Muscle of back (tissue), 13 donors: ENCODE measurements around the gene COL16A1. TPM values are rescaled to one million over a fixed set of nuclear protein-coding genes. Genes with fewer than 3 reads are reported as not detected.

Source experiments
- DNase-seq, 3 donors: peaks; one replicate each; pipeline versions ENCODE4 v3.0.0 to v3.0.0-alpha.2; 2013
- long read RNA-seq, 9 donors: transcript quantifications; one replicate each; lab custom pipeline, GENCODE V29; 2026
- polyA plus RNA-seq, 10 donors: library from polyadenylated mRNA; unstranded; fragments of 120-200 nt; gene quantifications; one replicate each; pipeline ENCODE4 v1.2.1, GENCODE V29; 2013; ENCODE audit not compliant: insufficient read length in 10 of 10

Gene COL16A1
- 100 to 1,000 TPM in 9 of 10 donors, 10 to 100 TPM in 1; 94.7 to 237 (median 139) TPM for polyA plus RNA-seq
- long read RNA-seq, donor 1, full-length matches to known transcripts: 1 of 18 reads
- long read RNA-seq, donor 1, partial matches to known transcripts: 17 of 18 reads
- long read RNA-seq, donor 1, other reads (novel, unspliced or antisense): 0 of 18 reads
- long read RNA-seq, donor 2, full-length matches to known transcripts: 2 of 7 reads
- long read RNA-seq, donor 2, partial matches to known transcripts: 5 of 7 reads
- long read RNA-seq, donor 2, other reads (novel, unspliced or antisense): 0 of 7 reads
- long read RNA-seq, donor 3: 0 reads
- long read RNA-seq, donor 4, partial matches to known transcripts: 7 of 7 reads
- long read RNA-seq, donor 4, other reads (novel, unspliced or antisense): 0 of 7 reads
- long read RNA-seq, donor 5, partial matches to known transcripts: 20 of 20 reads
- long read RNA-seq, donor 5, other reads (novel, unspliced or antisense): 0 of 20 reads
- long read RNA-seq, donor 6, full-length matches to known transcripts: 3 of 14 reads
- long read RNA-seq, donor 6, partial matches to known transcripts: 11 of 14 reads
- long read RNA-seq, donor 6, other reads (novel, unspliced or antisense): 0 of 14 reads
- long read RNA-seq, donor 7, full-length matches to known transcripts: 2 of 8 reads
- long read RNA-seq, donor 7, partial matches to known transcripts: 6 of 8 reads
- long read RNA-seq, donor 7, other reads (novel, unspliced or antisense): 0 of 8 reads
- long read RNA-seq, donor 8, full-length matches to known transcripts: 1 of 8 reads
- long read RNA-seq, donor 8, partial matches to known transcripts: 7 of 8 reads
- long read RNA-seq, donor 8, other reads (novel, unspliced or antisense): 0 of 8 reads
- long read RNA-seq, donor 9: 0 reads

DNA sequence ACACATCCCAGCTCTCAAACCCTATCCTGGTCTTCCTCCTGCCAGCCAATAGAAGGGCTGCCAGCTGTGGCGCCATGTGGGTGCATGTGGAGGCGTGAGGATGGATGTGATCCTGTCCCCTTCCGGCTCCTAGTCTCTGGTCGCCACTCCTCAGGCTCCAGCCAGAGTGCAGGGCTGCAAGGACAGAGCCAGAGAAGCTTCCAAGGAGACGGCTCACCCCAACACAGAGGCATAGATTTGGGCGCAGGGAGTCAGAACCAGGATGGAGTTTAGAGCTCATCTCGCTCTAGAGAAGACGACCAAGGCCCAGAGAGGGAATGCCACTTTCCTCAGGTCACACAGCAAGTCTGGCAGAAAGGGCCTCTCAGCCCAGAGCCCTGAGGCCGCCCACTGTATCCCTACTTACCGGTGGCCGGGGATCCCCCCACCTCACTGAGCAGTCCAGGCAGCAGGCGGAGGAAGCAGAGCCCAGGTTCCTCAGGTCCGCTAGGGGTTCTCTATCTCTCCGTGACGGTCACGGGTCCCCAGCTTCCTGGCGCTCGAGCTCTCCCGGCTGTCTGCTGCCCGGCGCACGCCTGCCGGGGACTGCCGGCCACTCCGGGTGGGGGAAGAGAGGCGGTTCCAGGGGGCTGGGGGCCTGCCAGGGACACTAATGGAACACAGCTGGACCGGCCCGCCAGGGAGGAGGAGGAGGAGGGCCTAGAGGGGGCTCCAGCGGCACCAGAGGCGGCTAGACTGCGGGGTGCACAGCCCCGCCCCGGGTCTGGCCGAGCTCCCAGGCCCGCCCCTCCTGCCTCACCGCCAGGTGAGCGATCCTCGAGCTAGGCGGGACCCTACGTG, at the start of gene COL16A1:
Gene COL16A1, minus strand, starts transcription at position 587 of the 840 bp plus-strand sequence. CDS start 1,824 bp downstream, outside the sequence.
- DNase-seq: peak; percentile 86 to 97 (median 92)

DNA sequence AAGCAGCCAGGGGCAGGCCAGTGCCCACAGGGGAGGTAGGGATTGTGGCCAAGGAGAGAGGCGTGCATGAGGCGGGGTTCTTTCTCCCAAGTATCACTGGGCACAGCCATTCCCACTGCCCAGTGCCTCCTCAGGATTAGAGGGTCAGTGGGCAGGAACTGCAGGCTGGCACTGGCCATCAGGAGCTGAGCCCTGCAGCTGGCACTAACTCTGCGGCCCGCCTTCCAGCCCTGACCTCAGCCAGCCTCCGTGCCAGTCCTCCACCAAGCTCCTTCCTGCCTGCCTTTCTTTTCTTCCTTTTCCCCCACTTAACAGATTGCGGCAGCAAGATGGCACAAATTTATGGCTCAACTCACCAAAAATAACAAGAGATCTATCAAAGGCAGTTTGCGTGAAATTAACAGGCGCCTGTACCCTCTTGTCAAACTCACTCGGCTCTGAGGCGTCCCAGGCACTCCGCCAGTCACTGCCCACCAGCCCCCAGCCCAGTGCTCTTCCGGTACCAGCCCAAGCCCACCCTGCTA, 49.2 kb upstream of the COL16A1 start:
- DNase-seq: no peak

DNA sequence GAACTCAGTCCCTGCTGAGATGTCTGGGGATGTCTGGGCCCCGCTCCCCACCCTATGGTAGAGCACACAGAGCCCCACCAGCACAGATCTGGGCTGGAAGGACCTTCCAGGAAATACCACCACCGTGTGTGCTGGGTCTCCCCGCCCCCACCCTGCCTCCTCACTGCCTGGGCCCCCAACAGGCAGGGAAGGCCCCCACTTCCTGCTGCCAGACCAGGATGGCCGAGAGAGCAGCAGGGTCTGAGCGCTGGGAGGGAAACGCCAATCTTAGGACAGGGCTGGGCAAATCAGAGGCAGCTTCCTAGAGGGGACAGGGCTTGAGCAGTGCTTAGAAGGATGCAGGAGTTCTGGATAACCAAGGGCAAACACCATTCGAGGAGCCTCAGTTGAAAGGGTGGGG, 48.4 kb upstream of the COL16A1 start:
- no peak for DNase-seq

DNA sequence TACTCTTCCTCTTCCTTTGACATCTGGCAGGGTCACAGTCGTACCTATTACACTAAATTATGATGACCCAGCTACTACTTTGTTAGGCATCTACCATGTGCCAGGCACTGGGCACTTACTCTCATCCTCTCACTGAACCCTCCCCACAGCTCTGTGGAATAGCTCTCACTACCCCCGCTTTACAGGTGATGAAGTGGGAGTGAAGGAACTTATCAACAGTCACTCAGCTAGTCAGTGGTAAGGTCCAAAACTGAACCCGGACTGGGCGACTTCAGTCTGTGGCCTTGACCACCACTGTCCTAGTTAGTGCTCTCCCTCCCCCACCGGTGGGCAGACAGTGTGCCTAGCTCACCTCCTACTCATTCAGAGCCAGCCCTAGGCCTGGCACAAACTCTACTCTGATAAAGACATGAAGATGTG, 48.0 kb upstream of the COL16A1 start:
- DNase-seq: no peak

DNA sequence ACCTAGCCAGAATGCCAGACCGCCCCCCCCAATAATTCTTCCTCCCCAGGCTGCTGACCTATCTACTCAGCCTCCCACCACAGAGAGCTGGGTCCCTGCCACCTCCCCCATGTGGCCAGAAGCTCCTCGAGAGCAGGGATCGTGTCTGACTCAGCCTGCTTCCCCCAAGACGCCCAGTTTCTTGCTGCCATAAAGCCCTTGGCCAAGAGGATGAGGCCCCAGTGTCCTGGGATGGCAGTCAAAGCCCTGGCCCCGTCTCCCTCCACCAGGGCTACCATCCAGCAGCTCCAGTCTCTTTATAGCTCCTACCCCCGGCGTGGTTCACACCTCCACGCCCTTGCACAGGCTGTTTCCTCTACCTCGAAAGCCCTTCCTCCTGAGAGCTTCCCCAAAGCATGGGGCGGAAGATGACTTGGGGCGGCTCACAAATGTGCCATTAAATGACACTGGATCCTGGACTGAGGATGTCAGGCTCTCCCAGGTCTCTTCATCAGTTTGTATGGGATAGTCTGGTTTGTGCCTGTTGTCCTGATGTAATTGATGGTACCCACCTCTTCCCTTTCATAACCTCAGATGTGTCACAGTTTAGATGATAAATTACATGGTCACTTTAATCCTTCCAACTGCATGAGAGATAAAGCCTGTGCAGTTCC, 47.2 kb upstream of the COL16A1 start:
- no peak for DNase-seq

DNA sequence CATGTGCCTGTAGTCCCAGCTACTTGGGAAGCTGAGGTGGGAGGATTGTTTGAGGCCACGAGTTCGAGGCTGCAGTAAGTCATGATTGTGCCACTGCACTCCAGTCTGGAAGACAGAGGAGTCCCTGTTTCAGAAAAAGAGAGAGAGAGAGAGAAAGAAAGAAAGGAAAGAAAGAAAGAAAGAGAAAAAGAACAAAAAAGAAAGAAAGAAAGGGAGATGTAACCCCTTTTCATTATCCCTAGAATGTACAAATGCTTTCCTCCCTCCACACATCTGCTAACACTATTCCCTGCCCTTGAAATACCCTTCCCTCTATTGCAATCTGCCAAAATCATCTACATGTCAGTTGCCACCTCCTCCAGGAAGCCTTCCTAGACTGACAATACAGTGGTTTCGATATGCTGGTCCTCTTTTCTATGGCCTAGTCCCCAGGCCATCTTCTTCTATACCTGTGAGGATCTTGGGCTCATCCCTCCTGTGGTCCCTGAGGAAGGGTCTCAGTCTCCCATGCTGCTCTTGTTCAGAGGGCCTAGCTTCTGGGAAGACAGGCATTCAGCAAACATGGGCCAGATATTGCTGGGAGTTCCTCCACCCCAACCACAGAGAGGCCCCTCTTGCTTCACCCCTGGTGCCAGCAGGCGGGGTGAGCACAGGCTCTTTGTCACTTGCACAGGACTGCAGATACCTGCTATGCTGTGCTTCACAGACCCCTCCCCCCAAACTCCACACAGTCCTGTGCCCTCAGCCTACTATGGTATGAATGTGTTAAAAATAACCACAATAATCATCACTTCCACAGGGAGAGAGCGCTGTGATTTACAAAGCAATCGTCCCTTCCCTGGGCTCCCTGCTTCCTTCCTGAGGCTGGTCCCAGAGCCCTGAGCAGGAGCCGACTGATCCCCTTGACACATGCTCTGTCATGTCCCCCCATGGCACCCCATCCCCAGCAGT, 46.2 kb upstream of the COL16A1 start:
- DNase-seq: no peak

DNA sequence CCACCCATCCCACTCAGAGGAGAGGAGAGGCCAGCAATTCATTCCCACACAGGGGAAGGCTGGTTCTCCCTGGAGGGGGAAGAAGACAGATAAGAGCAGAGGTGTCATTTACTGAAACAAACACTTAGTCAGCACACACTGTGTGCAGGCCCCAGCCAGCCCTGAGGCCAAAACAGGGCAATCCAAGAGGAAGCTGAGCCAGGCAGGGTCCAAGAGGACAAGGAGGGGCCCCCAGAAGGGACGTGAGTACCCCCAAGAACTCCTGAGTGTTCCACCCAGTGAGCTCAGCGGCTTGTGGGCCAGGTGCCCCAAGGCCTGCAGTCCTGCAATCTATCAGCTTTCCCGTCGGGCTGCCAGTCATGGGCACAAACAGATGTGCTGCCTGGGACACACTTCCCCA, 44.5 kb upstream of the COL16A1 start:
- no peak for DNase-seq

DNA sequence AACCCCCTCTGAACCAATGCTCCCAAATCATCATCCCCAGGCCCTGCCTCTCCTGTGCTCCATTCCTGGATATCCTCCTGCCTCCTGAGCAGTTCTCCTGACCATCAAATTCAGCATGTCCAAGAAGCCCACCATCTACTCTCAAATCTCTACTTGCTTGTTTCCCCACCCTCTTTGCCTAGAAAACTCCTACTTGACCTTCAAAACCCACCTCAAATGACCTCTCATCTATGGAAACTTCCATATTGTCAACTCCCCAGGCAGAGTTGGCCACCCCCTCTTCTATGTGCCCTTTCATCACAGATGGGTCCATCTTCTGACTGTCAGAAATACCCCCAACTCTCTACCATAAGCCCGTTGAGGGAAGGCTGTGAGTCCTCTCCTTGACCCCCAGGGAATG, 43.5 kb upstream of the COL16A1 start:
- DNase-seq: no peak

DNA sequence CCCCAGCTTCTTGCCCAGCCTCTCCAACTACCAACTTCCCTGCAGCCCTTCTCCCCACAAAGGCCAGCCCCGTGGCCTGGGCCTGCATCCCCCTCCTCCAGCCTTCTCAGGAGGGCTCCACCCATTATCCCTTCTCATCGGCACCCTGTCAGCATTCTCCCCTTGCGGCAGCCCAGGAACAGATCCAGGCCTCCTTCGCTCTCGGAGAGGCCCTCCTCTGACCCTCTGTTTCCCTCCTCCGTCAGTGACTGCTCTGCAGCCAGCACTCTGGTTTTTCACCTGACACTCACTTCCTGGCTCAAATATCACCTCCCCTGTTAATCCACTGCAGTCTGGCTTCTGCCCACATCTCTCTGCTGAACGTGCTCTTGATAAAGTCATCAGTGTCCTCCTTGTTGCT, 42.9 kb upstream of the COL16A1 start:
- peak in 1 of 3 donors; percentile 52 for DNase-seq

DNA sequence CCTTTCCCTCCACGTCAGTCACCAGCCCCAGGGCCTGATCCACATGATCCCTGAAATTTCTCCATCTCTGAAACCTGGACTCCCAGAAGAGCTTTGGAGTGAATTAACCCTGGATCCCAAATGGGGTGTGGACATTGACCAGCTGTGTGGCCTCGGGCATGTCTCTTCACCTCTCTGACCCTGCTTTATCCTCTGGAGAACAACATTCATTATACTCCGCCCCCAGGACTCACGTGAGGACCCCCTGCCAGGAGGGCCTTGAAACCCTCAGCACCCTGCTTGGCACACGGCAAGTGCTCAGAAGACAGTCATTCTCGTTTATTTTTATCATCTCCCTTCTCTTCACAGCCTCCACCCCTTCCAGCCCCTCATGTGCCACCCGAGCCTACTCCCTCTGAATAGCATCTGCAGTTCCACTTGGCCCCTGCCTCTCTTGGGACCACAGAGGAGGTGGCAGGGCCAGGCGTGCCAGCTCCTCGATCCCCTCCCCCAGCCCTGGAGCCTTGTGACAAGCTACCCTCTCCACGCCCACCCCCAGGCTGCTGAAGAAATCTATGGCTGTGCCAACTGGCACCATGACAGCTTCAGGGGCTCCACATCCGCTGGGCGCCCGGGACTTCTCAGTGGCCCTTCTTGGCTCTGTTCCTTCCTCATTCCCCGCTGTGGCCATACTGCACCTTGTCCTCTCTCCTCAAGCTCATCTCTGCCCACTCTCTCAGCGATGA, 42.3 kb upstream of the COL16A1 start:
- no peak for DNase-seq

DNA sequence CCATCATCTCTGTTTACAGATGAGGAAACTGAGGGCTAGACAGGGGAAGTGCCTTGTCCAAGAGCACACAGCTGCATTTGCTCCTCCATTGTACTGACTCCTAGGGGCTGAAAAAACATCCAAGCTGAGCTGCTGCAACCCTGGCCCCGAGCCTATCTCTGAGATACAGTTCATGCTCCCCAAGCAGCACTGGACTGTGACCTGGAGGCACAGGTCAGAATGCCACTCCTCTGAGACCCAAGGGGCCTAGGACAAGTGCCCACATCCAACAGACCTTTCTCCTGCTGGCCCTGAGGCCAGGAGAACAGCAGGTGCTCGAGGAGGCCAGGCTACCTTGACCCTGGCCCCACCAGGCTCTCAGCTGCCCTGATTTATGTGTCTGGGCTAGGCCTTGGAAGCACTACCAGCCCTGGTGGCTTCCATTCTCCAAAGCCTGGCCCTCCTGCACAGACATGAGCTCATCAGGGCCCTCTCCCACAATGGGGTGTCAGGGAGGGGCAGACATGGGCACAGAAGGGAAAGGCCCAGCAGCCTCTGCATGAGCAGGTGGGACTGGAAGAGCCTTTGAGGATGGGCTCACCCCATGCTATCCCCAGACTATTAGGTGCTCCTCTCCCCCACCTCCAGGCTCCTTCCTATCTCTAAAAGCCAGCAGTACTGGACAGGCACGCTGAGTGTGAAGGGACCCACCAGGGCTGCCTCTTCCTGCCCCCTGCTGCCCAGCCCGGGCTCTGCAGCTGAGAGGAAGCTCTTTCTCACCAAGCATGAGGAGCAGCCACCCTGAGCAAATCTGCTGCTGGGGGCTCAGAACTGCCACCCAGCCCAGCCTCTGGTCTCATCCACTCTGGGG, 41.5 kb upstream of the COL16A1 start:
- peak in 2 of 3 donors; percentile 62 to 77 for DNase-seq

DNA sequence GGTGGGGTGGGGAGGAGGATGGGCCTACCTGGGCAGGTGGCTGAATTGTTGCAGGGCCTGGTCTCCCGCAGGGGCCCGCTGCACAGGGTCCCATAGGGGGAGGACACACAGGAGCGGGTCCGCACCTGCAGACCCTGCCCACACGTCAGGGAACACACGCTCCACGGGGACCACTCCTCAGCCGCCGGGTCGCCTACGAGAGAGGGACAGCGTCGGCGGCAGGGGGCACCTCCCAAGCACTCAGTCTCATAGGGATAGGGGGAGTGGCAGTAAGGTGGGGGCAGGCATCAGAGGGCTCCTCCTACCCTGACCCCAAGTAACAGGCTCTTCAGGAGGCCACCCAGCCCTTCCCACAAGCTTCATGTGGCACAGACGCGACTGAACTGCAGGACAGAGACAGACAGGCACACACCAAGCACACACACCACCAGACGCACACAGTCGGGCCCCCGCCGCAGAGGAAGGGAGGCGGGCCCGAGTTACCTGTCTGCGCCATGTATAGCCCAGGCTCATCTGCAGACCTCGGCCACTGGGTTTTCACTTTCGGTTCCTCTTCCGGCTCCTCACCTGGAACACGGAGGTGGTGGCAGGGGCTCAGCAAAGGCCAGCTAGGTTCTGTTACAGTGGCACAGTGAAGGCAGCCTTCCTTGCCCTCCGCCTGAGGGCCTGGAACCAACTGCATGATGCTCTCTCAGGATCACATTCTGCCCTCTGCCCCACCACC, 40.5 kb upstream of the COL16A1 start:
- no peak for DNase-seq

DNA sequence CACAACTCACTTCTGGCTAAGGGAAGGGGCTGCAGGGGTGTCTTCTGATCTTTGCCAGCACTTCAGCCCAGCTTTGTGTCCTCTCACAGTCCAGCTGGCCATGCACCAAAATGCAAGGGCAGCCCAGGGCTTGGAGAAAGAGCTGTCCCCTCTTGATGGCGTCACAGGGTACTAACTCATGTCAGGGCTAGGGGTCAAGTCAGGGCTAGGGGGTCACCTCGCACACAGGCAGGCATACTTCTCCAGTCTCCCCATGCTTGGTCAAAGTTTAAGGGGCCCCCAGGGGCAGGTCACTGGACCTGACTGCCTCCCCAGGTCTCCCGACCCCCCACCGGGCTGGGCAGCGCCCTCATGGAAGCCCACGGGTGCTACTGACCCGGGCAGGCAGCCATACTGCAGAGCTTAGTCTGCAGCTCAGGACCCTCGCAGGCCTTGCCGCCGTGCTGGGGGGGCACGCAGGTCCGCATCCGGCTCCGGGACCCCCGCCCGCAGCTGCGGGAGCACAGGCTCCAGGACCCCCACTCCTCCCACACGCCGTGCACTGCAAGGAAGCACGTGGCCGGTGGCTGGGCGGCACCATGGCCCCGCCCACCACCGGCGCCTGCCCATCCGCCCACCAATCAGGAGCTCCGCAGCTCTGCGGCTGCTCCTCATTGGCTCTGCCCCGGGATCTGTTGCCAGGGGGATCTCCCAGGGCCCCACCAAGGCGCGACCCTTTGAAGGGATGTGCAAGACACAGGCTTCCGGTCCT, 38.8 kb upstream of the COL16A1 start:
- DNase-seq: no peak

DNA sequence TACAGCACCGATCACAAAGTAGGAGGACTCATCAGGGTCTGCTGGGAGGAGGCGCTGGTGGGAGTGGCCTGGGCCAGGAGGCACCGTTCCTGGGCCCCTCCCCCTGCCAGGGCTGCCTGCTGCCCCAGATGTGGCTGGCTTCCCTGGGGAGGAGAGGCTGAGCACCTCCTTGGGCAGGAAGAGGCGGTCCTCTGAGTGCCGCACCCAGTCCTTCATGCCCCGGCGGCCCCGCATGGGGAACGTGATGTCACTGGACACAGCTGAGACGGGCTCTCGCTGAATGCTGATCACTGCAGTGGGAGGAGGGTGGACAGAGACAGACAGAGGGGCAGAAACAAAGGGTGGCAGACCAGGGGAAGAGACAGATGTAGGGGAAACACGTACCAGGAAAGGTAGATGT, 35.5 kb upstream of the COL16A1 start:
- DNase-seq: no peak

DNA sequence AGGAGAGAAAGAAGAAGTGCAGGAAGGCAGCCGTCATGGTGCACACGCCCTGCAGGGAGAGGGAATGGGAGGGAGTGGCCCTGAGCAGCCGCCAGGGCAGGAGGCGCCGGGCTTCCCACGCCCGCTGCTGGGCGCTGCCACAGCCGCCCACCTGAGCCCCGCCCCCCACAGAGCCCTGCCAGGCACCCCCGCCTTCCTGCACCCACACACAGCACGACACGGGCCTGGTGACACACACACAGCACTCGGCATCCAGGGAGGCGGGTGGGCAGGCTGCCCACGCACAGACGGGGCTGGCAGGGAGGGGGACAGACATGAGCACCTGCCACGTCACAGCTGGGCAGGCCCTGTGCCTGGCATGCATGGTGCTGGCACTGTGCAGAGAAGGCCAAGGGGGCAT, 32.9 kb upstream of the COL16A1 start:
- no peak for DNase-seq

DNA sequence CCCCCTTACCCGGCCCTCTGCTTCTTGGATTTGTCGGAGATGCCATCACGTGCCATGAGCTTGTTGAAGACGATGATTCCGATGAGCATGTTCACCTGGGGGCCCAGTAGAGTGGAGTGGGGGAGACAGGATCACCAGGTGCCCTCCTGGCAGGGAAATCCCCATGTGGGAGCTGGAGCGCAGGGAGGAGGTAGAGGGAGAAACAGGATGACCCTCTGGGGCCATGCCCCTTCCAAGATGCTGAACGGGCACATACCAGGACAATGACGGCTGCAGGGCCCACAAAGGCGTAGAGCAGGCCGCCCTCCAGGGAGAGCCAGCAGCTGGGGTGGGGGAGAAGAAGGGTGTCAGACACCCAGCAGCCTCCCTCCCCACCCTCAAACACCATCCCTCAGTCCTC, 31.8 kb upstream of the COL16A1 start:
- DNase-seq: no peak
